ENCODE results near the gene EPB42.
"Not testable (repeated sequence)": the region's sequence is repeated elsewhere in the genome, so short reads cannot be mapped to it uniquely, and the experiment has no call there.

Gene EPB42

DNA sequence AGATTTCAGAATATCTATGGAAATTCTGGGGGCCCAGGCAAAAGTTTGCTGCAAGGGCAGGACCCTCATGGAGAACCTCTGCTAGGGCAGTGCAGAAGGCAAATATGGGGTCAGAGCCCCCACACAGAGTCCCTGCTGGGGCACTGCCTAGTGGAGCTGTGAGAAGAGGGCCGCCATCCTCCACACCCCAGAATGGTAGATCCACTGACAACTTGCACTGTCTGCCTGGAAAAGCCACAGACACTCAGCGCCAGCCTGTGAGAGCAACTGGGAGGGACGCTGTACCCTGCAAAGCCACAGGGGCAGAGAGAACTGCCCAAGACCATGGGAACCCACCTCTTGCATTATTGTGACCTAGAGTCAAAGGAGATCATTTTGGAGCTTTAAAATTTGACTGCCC is 21.8 kb downstream of the EPB42 start:
- H3K4me3 ChIP-seq (ENCODE audit: low read length in 2 of 2) = no peak overlapping the region
- H3K27me3 ChIP-seq (ENCODE audit: control insufficient read depth in 1 of 2, insufficient read depth in 2 of 2, low read length in 2 of 2) = no peaks in the 10 kb centered on the region
- no peak overlapping the region for H3K9ac ChIP-seq (ENCODE audit: low read length in 2 of 2)
- no peaks in the 10 kb centered on the region for H3K4me1 ChIP-seq (ENCODE audit: control insufficient read depth, insufficient read depth, low read length)
- peaks cover 10 to 16% of the 10 kb centered on the region in 2 donors for H3K36me3 ChIP-seq (ENCODE audit: control insufficient read depth in 2 of 2, insufficient read depth in 2 of 2, low read length in 2 of 2)
- no peaks in the 10 kb centered on the region for H3K9me3 ChIP-seq (ENCODE audit: control insufficient read depth in 2 of 2, low read length in 2 of 2)
- no peak overlapping the region for H3K27ac ChIP-seq (ENCODE audit: low read length)

DNA sequence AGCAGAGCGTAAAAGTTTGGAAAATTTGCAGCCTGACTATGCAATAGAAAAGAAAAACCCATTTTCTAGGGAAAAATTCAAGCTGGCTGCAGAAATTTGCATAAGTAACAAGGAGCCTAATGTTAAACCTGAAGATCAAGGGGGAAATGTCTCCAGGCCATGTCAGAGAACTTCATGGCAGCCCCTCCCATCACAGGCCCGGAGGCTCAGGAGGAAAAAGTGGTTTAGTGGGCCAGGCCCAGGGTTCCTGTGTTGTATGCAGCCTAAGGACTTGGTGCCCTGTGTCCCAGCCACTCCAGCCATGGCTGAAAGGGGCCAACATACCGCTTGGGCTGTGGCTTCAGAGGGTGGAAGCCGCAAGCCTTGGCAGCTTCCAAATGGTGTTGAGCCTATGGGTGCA is 22.3 kb downstream of the EPB42 start:
- not testable (repeated sequence) for H3K27ac ChIP-seq (ENCODE audit: low read length)

DNA sequence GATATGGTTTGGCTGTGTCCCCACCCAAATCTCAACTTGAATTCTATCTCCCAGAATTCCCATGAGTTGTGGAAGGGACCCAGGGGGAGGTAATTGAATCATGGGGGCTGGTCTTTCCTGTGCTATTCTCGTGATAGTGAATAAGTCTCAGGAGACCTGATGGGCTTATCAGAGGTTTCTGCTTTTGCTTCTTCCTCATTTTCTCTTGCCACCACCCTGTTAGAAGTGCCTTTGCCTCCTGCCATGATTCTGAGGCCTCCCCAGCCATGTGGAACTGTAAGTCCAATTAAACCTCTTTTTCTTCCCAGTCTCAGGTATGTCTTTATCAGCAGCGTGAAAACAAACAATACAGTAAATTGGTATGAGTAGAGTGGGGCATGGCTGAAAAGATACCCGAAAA is 23.0 kb downstream of the EPB42 start:
- not testable (repeated sequence) for H3K27ac ChIP-seq (ENCODE audit: low read length); H3K27me3 ChIP-seq (ENCODE audit: control insufficient read depth in 1 of 2, insufficient read depth in 2 of 2, low read length in 2 of 2); H3K4me1 ChIP-seq (ENCODE audit: control insufficient read depth, insufficient read depth, low read length); H3K9me3 ChIP-seq (ENCODE audit: control insufficient read depth in 2 of 2, low read length in 2 of 2); H3K9ac ChIP-seq (ENCODE audit: low read length in 2 of 2); H3K4me3 ChIP-seq (ENCODE audit: low read length in 2 of 2)
- peaks cover 16 to 22% of the 10 kb centered on the region in 2 donors for H3K36me3 ChIP-seq (ENCODE audit: control insufficient read depth in 2 of 2, insufficient read depth in 2 of 2, low read length in 2 of 2)

More for the DNA sequence above, 22.3 kb downstream of the EPB42 start:
- not testable (repeated sequence) for H3K9ac ChIP-seq (ENCODE audit: low read length in 2 of 2); H3K9me3 ChIP-seq (ENCODE audit: control insufficient read depth in 2 of 2, low read length in 2 of 2); H3K4me3 ChIP-seq (ENCODE audit: low read length in 2 of 2); H3K27me3 ChIP-seq (ENCODE audit: control insufficient read depth in 1 of 2, insufficient read depth in 2 of 2, low read length in 2 of 2); H3K4me1 ChIP-seq (ENCODE audit: control insufficient read depth, insufficient read depth, low read length)
- peaks cover 12 to 17% of the 10 kb centered on the region in 2 donors for H3K36me3 ChIP-seq (ENCODE audit: control insufficient read depth in 2 of 2, insufficient read depth in 2 of 2, low read length in 2 of 2)

DNA sequence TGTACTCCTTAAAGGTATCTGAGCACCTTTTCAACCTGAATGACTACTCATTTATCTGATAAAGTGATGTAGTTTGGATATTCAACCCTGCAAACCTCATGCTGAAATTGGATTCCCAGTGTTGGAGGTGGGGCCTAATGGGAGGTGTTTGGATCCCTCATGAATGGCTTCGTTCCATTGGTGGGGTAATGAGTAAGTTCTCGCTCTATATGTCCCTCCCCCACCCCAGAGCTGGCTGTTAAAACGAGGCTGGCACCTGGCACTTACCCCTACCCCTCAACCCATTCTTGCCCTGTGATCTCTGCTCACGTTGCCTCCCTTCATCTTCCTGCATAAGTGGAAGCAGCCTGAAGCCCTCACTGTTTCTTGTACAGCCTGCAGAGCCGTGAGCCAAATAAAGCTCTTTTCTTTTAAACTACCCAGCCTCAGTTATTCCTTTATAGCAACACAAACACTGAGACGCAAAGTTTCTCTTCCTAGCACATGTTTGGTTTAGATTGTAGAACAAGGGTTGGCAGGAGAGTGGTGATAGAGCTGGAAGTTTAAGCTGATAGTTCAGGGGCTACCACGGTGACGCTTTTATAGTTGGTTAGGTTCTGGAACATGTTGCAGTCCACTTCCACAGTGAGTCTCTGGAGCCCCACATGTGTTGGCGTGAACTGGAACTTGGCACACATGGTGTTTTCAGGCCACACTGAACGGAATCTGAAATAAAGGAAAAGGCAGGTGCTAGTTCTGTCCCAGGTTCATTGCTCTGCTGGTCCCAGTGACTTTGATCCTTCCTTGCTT is 23.9 kb downstream of the EPB42 start:
- Histone ChIP-seq H3K27ac (ENCODE audit: low read length) (no peak overlapping the region), H3K36me3 (ENCODE audit: control insufficient read depth in 2 of 2, insufficient read depth in 2 of 2, low read length in 2 of 2) (peaks cover 24 to 26% of the 10 kb centered on the region in 2 donors)

DNA sequence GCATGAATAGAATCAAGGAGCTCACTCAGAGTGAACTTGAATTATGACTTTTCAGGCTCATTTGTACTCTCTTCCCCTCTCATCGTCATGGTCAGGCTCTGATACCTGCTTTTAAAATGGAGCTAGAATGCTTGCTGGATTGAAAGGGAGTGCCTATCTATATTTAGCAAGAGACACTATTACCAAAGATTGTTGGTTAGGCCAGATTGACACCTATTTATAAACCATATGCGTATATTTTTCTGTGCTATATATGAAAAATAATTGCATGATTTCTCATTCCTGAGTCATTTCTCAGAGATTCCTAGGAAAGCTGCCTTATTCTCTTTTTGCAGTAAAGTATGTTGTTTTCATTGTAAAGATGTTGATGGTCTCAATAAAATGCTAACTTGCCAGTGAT is 26.0 kb downstream of the EPB42 start:
- H3K27me3 ChIP-seq (ENCODE audit: control insufficient read depth in 1 of 2, insufficient read depth in 2 of 2, low read length in 2 of 2) = no peaks in the 10 kb centered on the region
- H3K9me3 ChIP-seq (ENCODE audit: control insufficient read depth in 2 of 2, low read length in 2 of 2) = no peaks in the 10 kb centered on the region
- H3K4me3 ChIP-seq (ENCODE audit: low read length in 2 of 2) = no peak overlapping the region
- no peak overlapping the region for H3K9ac ChIP-seq (ENCODE audit: low read length in 2 of 2)
- H3K36me3 ChIP-seq (ENCODE audit: control insufficient read depth in 2 of 2, insufficient read depth in 2 of 2, low read length in 2 of 2) = peaks cover 40 to 44% of the 10 kb centered on the region in 2 donors
- H3K4me1 ChIP-seq (ENCODE audit: control insufficient read depth, insufficient read depth, low read length) = no peaks in the 10 kb centered on the region
- H3K27ac ChIP-seq (ENCODE audit: low read length) = no peak overlapping the region

More for the DNA sequence above, 23.9 kb downstream of the EPB42 start:
- no peak overlapping the region for H3K9ac ChIP-seq (ENCODE audit: low read length in 2 of 2)
- no peaks in the 10 kb centered on the region for H3K27me3 ChIP-seq (ENCODE audit: control insufficient read depth in 1 of 2, insufficient read depth in 2 of 2, low read length in 2 of 2)
- H3K4me3 ChIP-seq (ENCODE audit: low read length in 2 of 2) = no peak overlapping the region
- no peaks in the 10 kb centered on the region for H3K4me1 ChIP-seq (ENCODE audit: control insufficient read depth, insufficient read depth, low read length)
- H3K9me3 ChIP-seq (ENCODE audit: control insufficient read depth in 2 of 2, low read length in 2 of 2) = no peaks in the 10 kb centered on the region

DNA sequence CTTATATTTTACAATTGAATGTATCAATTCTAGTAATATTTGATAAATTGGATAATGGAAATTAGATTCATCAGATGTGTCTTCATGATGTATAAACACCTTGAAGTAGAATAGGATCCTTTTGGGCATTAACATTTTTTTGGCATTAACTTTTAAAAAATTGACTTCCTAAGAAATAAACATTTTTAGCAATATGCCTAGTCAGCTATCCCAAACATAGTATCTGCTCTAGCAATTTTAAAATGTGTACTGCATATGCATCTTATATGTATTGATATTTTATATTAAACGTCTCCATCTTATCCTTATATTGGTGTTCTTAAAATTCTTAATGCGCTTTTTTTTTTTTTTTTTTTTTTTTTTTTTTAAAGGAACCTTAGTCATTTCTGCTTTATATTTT is 27.1 kb downstream of the EPB42 start:
- no peaks in the 10 kb centered on the region for H3K9me3 ChIP-seq (ENCODE audit: control insufficient read depth in 2 of 2, low read length in 2 of 2)
- H3K9ac ChIP-seq (ENCODE audit: low read length in 2 of 2) = no peak overlapping the region
- no peaks in the 10 kb centered on the region for H3K4me1 ChIP-seq (ENCODE audit: control insufficient read depth, insufficient read depth, low read length)
- H3K27ac ChIP-seq (ENCODE audit: low read length) = no peak overlapping the region
- no peak overlapping the region for H3K4me3 ChIP-seq (ENCODE audit: low read length in 2 of 2)
- H3K36me3 ChIP-seq (ENCODE audit: control insufficient read depth in 2 of 2, insufficient read depth in 2 of 2, low read length in 2 of 2) = peaks cover 45 to 50% of the 10 kb centered on the region in 2 donors
- H3K27me3 ChIP-seq (ENCODE audit: control insufficient read depth in 1 of 2, insufficient read depth in 2 of 2, low read length in 2 of 2) = no peaks in the 10 kb centered on the region

DNA sequence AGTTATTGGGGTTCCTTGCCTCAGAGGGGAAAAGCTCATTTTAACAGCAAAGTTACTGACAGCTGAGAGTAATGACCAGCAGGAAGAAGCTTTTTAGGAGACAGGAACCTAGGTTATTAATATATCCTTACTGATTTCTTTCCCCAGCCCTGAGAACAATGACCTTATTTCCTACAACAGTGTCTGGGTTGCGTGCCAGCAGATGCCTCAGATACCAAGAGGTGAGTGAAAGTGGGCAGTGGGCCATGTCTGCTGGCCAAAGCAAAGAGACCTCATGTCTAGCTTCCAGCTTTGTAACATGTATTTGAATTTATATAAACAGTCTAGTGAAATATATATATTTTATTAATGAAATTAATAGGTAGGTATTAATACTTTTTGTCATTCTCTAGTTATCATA is 30.6 kb downstream of the EPB42 start:
- no peaks in the 10 kb centered on the region for H3K27me3 ChIP-seq (ENCODE audit: control insufficient read depth in 1 of 2, insufficient read depth in 2 of 2, low read length in 2 of 2)
- peaks cover 39 to 45% of the 10 kb centered on the region in 2 donors for H3K36me3 ChIP-seq (ENCODE audit: control insufficient read depth in 2 of 2, insufficient read depth in 2 of 2, low read length in 2 of 2)
- H3K9ac ChIP-seq (ENCODE audit: low read length in 2 of 2) = no peak overlapping the region
- peaks cover 11% of the 10 kb centered on the region for H3K4me1 ChIP-seq (ENCODE audit: control insufficient read depth, insufficient read depth, low read length)
- no peaks in the 10 kb centered on the region for H3K9me3 ChIP-seq (ENCODE audit: control insufficient read depth in 2 of 2, low read length in 2 of 2)
- no peak overlapping the region for H3K27ac ChIP-seq (ENCODE audit: low read length)
- H3K4me3 ChIP-seq (ENCODE audit: low read length in 2 of 2) = no peak overlapping the region

DNA sequence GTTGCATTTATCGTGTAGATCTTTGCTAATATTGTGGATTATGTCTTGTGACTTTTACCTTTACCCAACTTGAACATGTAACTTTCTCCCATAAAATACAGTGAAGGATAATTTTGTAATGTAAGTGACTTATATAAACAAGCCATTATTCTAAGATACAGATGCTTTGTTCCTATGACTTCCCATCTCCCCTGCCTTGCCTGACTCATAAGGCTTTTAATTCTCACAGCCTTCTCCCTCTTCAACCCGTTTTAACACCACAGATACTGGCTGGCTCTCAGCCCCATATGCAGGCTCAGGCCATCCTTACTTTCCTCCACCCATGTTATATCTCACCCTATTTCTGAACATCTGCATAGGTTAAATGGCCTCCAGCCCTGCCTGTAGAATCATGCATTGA is 31.5 kb downstream of the EPB42 start:
- Histone ChIP-seq H3K9me3 (ENCODE audit: control insufficient read depth in 2 of 2, low read length in 2 of 2) (no peaks in the 10 kb centered on the region), H3K36me3 (ENCODE audit: control insufficient read depth in 2 of 2, insufficient read depth in 2 of 2, low read length in 2 of 2) (peaks cover 34 to 36% of the 10 kb centered on the region in 2 donors), H3K27ac (ENCODE audit: low read length) (no peak overlapping the region), H3K27me3 (ENCODE audit: control insufficient read depth in 1 of 2, insufficient read depth in 2 of 2, low read length in 2 of 2) (no peaks in the 10 kb centered on the region), H3K4me1 (ENCODE audit: control insufficient read depth, insufficient read depth, low read length) (peaks cover 14% of the 10 kb centered on the region), H3K4me3 (ENCODE audit: low read length in 2 of 2) (no peak overlapping the region), H3K9ac (ENCODE audit: low read length in 2 of 2) (no peak overlapping the region)

DNA sequence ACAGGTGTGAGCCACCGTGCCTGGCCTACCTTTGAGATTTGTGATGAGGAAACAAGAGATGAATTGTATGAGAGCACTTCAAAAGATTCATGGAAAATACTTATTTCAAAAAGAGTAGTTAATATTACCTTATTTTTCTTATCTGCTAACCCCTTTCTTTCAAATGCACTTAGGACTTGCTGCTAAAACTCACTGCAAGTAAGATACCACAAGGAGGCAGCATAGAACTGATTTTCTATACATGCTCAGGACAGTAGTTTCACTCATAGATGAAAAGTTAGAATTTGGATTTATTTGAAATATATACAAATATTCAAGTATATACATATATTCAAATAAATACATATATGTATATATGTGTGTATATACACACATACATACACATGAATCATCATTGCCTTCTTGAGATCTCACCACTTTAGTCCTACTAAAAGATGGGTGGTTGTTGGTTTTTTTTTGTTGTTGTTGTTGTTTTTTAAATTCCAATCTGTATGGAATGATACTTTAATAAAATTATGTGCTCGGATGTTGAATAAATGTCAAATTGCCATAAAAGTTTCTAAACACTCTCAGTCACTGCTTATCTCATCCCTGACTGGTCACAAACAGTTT is 33.2 kb downstream of the EPB42 start:
- Histone ChIP-seq H3K27me3 (ENCODE audit: control insufficient read depth in 1 of 2, insufficient read depth in 2 of 2, low read length in 2 of 2) (no peaks in the 10 kb centered on the region), H3K4me3 (ENCODE audit: low read length in 2 of 2) (no peak overlapping the region), H3K4me1 (ENCODE audit: control insufficient read depth, insufficient read depth, low read length) (peaks cover 15% of the 10 kb centered on the region), H3K9ac (ENCODE audit: low read length in 2 of 2) (no peak overlapping the region), H3K36me3 (ENCODE audit: control insufficient read depth in 2 of 2, insufficient read depth in 2 of 2, low read length in 2 of 2) (peaks cover 27 to 28% of the 10 kb centered on the region in 2 donors), H3K27ac (ENCODE audit: low read length) (no peak overlapping the region), H3K9me3 (ENCODE audit: control insufficient read depth in 2 of 2, low read length in 2 of 2) (no peaks in the 10 kb centered on the region)

DNA sequence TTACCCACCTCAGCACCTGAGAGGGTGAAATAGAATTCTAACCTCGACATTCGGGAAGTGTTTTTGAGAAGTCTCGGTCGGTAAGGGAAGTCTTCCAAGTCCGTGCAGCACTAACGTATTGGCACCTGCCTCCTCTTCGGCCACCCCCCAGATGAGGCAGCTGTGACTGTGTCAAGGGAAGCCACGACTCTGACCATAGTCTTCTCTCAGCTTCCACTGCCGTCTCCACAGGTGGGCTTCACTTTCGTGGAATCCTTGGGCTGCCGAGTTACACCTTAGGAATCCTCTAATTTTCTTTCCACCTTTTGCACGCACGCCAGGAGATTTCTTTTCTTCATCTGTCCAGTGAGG is 34.8 kb downstream of the EPB42 start:
- peak overlapping the region; percentile 77 to 89 for H3K9ac ChIP-seq (ENCODE audit: low read length in 2 of 2)
- no peaks in the 10 kb centered on the region for H3K9me3 ChIP-seq (ENCODE audit: control insufficient read depth in 2 of 2, low read length in 2 of 2)
- H3K27me3 ChIP-seq (ENCODE audit: control insufficient read depth in 1 of 2, insufficient read depth in 2 of 2, low read length in 2 of 2) = no peaks in the 10 kb centered on the region
- H3K4me1 ChIP-seq (ENCODE audit: control insufficient read depth, insufficient read depth, low read length) = peaks cover 15% of the 10 kb centered on the region
- peak overlapping the region; percentile 77 for H3K27ac ChIP-seq (ENCODE audit: low read length)
- peaks cover 14 to 17% of the 10 kb centered on the region in 2 donors for H3K36me3 ChIP-seq (ENCODE audit: control insufficient read depth in 2 of 2, insufficient read depth in 2 of 2, low read length in 2 of 2)
- H3K4me3 ChIP-seq (ENCODE audit: low read length in 2 of 2) = peak overlapping the region; percentile 78 to 89
